ENCODE measurements around the gene NSRP1.
"Not testable (repeated sequence)": the region's sequence is repeated elsewhere in the genome, so short reads cannot be mapped to it uniquely, and the experiment has no call there.

NSRP1 gene

GRCh38 chr17:30196504-30196903 is 79.9 kb downstream of the NSRP1 start:
- no peak for DNase-seq (ENCODE audit: low read depth)
- TF ChIP-seq CTCF (IDR thresholded peaks at IDR 0.05; ENCODE audit: insufficient read depth, low read depth, low read length, missing control alignments), result no peak
- H3K4me3 ChIP-seq (ENCODE audit: low read depth, low read length), result no peak overlapping the region

- DNase-seq (ENCODE audit: low read depth), result no peak
- no peak for TF ChIP-seq CTCF (IDR thresholded peaks at IDR 0.05; ENCODE audit: insufficient read depth, low read depth, low read length, missing control alignments)
Observed at GRCh38 chr17:30197416-30197815, 80.8 kb downstream of the NSRP1 start.

GRCh38 chr17:30199600-30199999 is 83.0 kb downstream of the NSRP1 start:
- DNase-seq (ENCODE audit: low read depth), result no peak
- no peak for TF ChIP-seq CTCF (IDR thresholded peaks at IDR 0.05; ENCODE audit: insufficient read depth, low read depth, low read length, missing control alignments)
- no peak overlapping the region for H3K4me3 ChIP-seq (ENCODE audit: low read depth, low read length)

More at GRCh38 chr17:30197416-30197815, 80.8 kb downstream of the NSRP1 start:
- no peak overlapping the region for H3K4me3 ChIP-seq (ENCODE audit: low read depth, low read length)

GRCh38 chr17:30200106-30200505 is 83.5 kb downstream of the NSRP1 start:
- peak; percentile 2 for TF ChIP-seq CTCF (IDR thresholded peaks at IDR 0.05; ENCODE audit: insufficient read depth, low read depth, low read length, missing control alignments)
- no peak for DNase-seq (ENCODE audit: low read depth)
- no peak overlapping the region for H3K4me3 ChIP-seq (ENCODE audit: low read depth, low read length)

GRCh38 chr17:30200656-30201055 is 84.0 kb downstream of the NSRP1 start:
- DNase-seq (ENCODE audit: low read depth); H3K4me3 ChIP-seq (ENCODE audit: low read depth, low read length): not testable (repeated sequence)

- peak; percentile 40 for DNase-seq (ENCODE audit: low read depth)
- peak; percentile 21 for TF ChIP-seq CTCF (IDR thresholded peaks at IDR 0.05; ENCODE audit: insufficient read depth, low read depth, low read length, missing control alignments)
Observed at GRCh38 chr17:30203471-30203981, 86.9 kb downstream of the NSRP1 start.

GRCh38 chr17:30207655-30208054 is 91.0 kb downstream of the NSRP1 start:
- TF ChIP-seq CTCF (IDR thresholded peaks at IDR 0.05; ENCODE audit: insufficient read depth, low read depth, low read length, missing control alignments), result no peak
- DNase-seq (ENCODE audit: low read depth), result no peak
- H3K4me3 ChIP-seq (ENCODE audit: low read depth, low read length), result no peak overlapping the region

More at GRCh38 chr17:30203471-30203981, 86.9 kb downstream of the NSRP1 start:
- no peak overlapping the region for H3K4me3 ChIP-seq (ENCODE audit: low read depth, low read length)
